Chondrocyte (in vitro differentiated cells): ENCODE measurements around the gene PIGS. TPM values are rescaled to one million over a fixed set of nuclear protein-coding genes. Genes with fewer than 3 reads are reported as not detected.

Experiments
- DNase-seq: peaks from one replicate; pipeline ENCODE4 v3.0.0; 2021; ENCODE audit warnings: mixed read lengths, low spot score
- H3K27ac Mint-ChIP-seq: one replicate; pipeline ENCODE4 v1.8.0; 2021; ENCODE audit warnings: mild to moderate bottlenecking, moderate library complexity, mixed read lengths; ENCODE audit not compliant: unreplicated experiment
- H3K27me3 Mint-ChIP-seq: 2 replicates; pipeline ENCODE4 v1.8.0; 2021; ENCODE audit warnings: low read depth, mixed read lengths
- H3K36me3 Mint-ChIP-seq: 2 replicates; pipeline ENCODE4 v1.8.0; 2021; ENCODE audit warnings: low read depth, mixed read lengths
- H3K4me1 Mint-ChIP-seq: 2 replicates; pipeline ENCODE4 v1.8.0; 2021; ENCODE audit warnings: low read depth, mild to moderate bottlenecking, mixed read lengths
- H3K4me3 Mint-ChIP-seq: one replicate; pipeline ENCODE4 v1.8.0; 2021; ENCODE audit warnings: mild to moderate bottlenecking, moderate library complexity, mixed read lengths; ENCODE audit not compliant: unreplicated experiment
- H3K9me3 Mint-ChIP-seq: 2 replicates; pipeline ENCODE4 v1.8.0; 2021; ENCODE audit warnings: low read depth, mixed read lengths
- CTCF ChIP-seq: fragments of 200-600 bp; sonication (generic); IDR thresholded peaks from 2 replicates; pipeline ENCODE4 v1.5.0; 2021; ENCODE audit warnings: antibody characterized with exemption, mild to moderate bottlenecking, moderate library complexity
- total RNA-seq: library from RNA; stranded (reverse); gene quantifications from 3 replicates; pipeline ENCODE4 v1.2.1, GENCODE V29; 2021

Gene PIGS
- total RNA-seq, 1 donor from 2014 or later, result 62.9 TPM

GRCh38 chr17:28554565-28554964 is 16.8 kb downstream of the PIGS start:
- no peaks in the 10 kb centered on the region for H3K27me3 Mint-ChIP-seq
- H3K9me3 Mint-ChIP-seq, result no peaks in the 10 kb centered on the region
- H3K4me3 Mint-ChIP-seq, result no peak overlapping the region
- peaks cover 34% of the 10 kb centered on the region for H3K36me3 Mint-ChIP-seq
- peaks cover 26% of the 10 kb centered on the region for H3K4me1 Mint-ChIP-seq
- peak; percentile 35 for DNase-seq
- TF ChIP-seq CTCF, result no peak
- H3K27ac Mint-ChIP-seq, result no peak overlapping the region

- no peaks in the 10 kb centered on the region for H3K9me3 Mint-ChIP-seq
- H3K27ac Mint-ChIP-seq, result peak overlapping the region; percentile 82
- TF ChIP-seq CTCF, result no peak
- DNase-seq, result peak; percentile 15
- H3K27me3 Mint-ChIP-seq, result no peaks in the 10 kb centered on the region
- H3K4me1 Mint-ChIP-seq, result peaks cover 26% of the 10 kb centered on the region
- peak overlapping the region; percentile 95 for H3K4me3 Mint-ChIP-seq
- peaks cover 28% of the 10 kb centered on the region for H3K36me3 Mint-ChIP-seq
Observed at GRCh38 chr17:28553000-28553505, 18.3 kb downstream of the PIGS start.

GRCh38 chr17:28552176-28552999 is 18.9 kb downstream of the PIGS start, which contains the start of gene UNC119:
Gene UNC119 (minus strand): TSS chr17:28552624. CDS start chr17:28552557, 67 bp downstream.
- peak within 1 kb of the TSS; percentile 95 for H3K4me3 Mint-ChIP-seq
- peaks cover 24% of the 10 kb centered on the region for H3K36me3 Mint-ChIP-seq
- H3K27ac Mint-ChIP-seq, result peak within 1 kb of the TSS; percentile 87
- H3K4me1 Mint-ChIP-seq, result peaks cover 26% of the 10 kb centered on the region
- no peaks in the 10 kb centered on the region for H3K9me3 Mint-ChIP-seq
- no peaks in the 10 kb centered on the region for H3K27me3 Mint-ChIP-seq
- peak; percentile 90 for DNase-seq
- no peak for TF ChIP-seq CTCF

GRCh38 chr17:28551421-28552175 is 19.7 kb downstream of the PIGS start:
- no peaks in the 10 kb centered on the region for H3K9me3 Mint-ChIP-seq
- H3K27me3 Mint-ChIP-seq, result no peaks in the 10 kb centered on the region
- peak overlapping the region; percentile 95 for H3K4me3 Mint-ChIP-seq
- H3K36me3 Mint-ChIP-seq, result peaks cover 19% of the 10 kb centered on the region
- peak; percentile 66 for DNase-seq
- H3K4me1 Mint-ChIP-seq, result peaks cover 26% of the 10 kb centered on the region
- TF ChIP-seq CTCF, result no peak
- H3K27ac Mint-ChIP-seq, result peak overlapping the region; percentile 87

GRCh38 chr17:28550858-28551257 is 20.5 kb downstream of the PIGS start:
- H3K4me1 Mint-ChIP-seq, result peaks cover 26% of the 10 kb centered on the region
- peak; percentile 22 for DNase-seq
- no peak overlapping the region for H3K4me3 Mint-ChIP-seq

More at GRCh38 chr17:28550858-28551257, 20.5 kb downstream of the PIGS start:
- H3K27me3 Mint-ChIP-seq, result no peaks in the 10 kb centered on the region
- TF ChIP-seq CTCF, result no peak
- H3K9me3 Mint-ChIP-seq, result no peaks in the 10 kb centered on the region
- no peak overlapping the region for H3K27ac Mint-ChIP-seq
- peaks cover 12% of the 10 kb centered on the region for H3K36me3 Mint-ChIP-seq
